ENCODE measurements around the gene PADI6. TPM values are rescaled to one million over a fixed set of nuclear protein-coding genes. Genes with fewer than 3 reads are reported as not detected.
A peak's percentile ranks its signal among the peaks of the same experiment; 100 is the strongest.

The PADI6 gene
- polyA plus RNA-seq, 1 of the 3 experiments (the other 2 are of a cell fraction): not detected

- H3K27ac ChIP-seq (ENCODE audit: low read depth in 2 of 2, low read length in 1 of 2): peak overlapping the region; percentile 69 to 83
- no peaks in the 10 kb centered on the region for H3K27me3 ChIP-seq (ENCODE audit: insufficient read depth)
- ChIA-PET CTCF (interaction anchor here (0.6 to 5.7 kb wide), 15 partner anchors 10 to 167 kb away, joined by 3 to 35 read pairs (median 5); no protein-coding TSS in a partner anchor), POLR2A (interaction anchor here (0.5 kb wide), 1 partner anchor 30 kb away, joined by 4 read pairs; no protein-coding TSS in a partner anchor)
- no peaks in the 10 kb centered on the region for H3K9me3 ChIP-seq
- H3K79me2 ChIP-seq (ENCODE audit: insufficient read depth): peaks cover 42% of the 10 kb centered on the region
- H2AFZ ChIP-seq (ENCODE audit: low read depth): peak overlapping the region; percentile 97
- H3K4me3 ChIP-seq (ENCODE audit: low read depth in 2 of 2, low read length in 1 of 2): peak overlapping the region; percentile 55 to 99
- TF ChIP-seq YY1 (IDR thresholded peaks at IDR 0.05; ENCODE audit: low read depth) (no peak), RCOR1 (IDR thresholded peaks at IDR 0.05; ENCODE audit: low read length) (no peak), ELF1 (IDR thresholded peaks at IDR 0.05) (no peak), EP300 (IDR thresholded peaks at IDR 0.05; ENCODE audit: borderline replicate concordance in 1 of 2, low read depth in 1 of 2, low read length in 1 of 2) (0 out of 4 replicates have a peak, but pooled peaks of 1 of the 2 experiments have one; percentile 3)
- H3K4me1 ChIP-seq (ENCODE audit: control insufficient read depth in 1 of 2, insufficient read depth in 2 of 2, low read depth in 1 of 2, low read length in 1 of 2): peaks cover 24 to 48% of the 10 kb centered on the region in 2 experiments
- H3F3A ChIP-seq (replicated peaks; ENCODE audit: insufficient read depth): peaks cover 34% of the 10 kb centered on the region
- peaks cover 17% of the 10 kb centered on the region for H4K20me1 ChIP-seq (ENCODE audit: insufficient read depth)
- H3K9ac ChIP-seq: peak overlapping the region; percentile 98
- 67% methylated on average over 18 of the region's 18 CpGs for WGBS (ENCODE audit: low lambda C conversion rate)
- peaks cover 3 to 6% of the 10 kb centered on the region in 2 experiments for H3K36me3 ChIP-seq (replicated peaks in 1 of 2; ENCODE audit: control insufficient read depth in 1 of 2, insufficient read depth in 2 of 2, low read length in 1 of 2)
- DNase-seq: no peak
- H3K9me2 ChIP-seq: no peaks in the 10 kb centered on the region
- peak overlapping the region; percentile 96 for H3K4me2 ChIP-seq
These were observed 68.3 kb downstream of the PADI6 start for GRCh38 chr1:17440074-17440826.

GRCh38 chr1:17440827-17441168 lies 68.8 kb downstream of the PADI6 start:
- Histone ChIP-seq H3F3A (replicated peaks; ENCODE audit: insufficient read depth) (peaks cover 34% of the 10 kb centered on the region), H3K27ac (ENCODE audit: low read depth in 2 of 2, low read length in 1 of 2) (peak overlapping the region in 1 of 2 experiments; percentile 12; a peak in 1 of 4 replicates), H2AFZ (ENCODE audit: low read depth) (no peak overlapping the region), H3K4me2 (peak overlapping the region; percentile 96), H3K4me3 (ENCODE audit: low read depth in 2 of 2, low read length in 1 of 2) (peak overlapping the region; percentile 55 to 99; a peak in 3 of 4 replicates), H3K27me3 (ENCODE audit: insufficient read depth) (no peaks in the 10 kb centered on the region), H3K9me3 (no peaks in the 10 kb centered on the region), H3K79me2 (ENCODE audit: insufficient read depth) (peaks cover 36% of the 10 kb centered on the region), H3K36me3 (replicated peaks in 1 of 2; ENCODE audit: control insufficient read depth in 1 of 2, insufficient read depth in 2 of 2, low read length in 1 of 2) (peaks cover 3 to 6% of the 10 kb centered on the region in 2 experiments), H4K20me1 (ENCODE audit: insufficient read depth) (peaks cover 13% of the 10 kb centered on the region), H3K4me1 (ENCODE audit: control insufficient read depth in 1 of 2, insufficient read depth in 2 of 2, low read depth in 1 of 2, low read length in 1 of 2) (peaks cover 21 to 46% of the 10 kb centered on the region in 2 experiments), H3K9ac (no peak overlapping the region; the same call in 1 of the 2 replicates), H3K9me2 (no peaks in the 10 kb centered on the region)
- WGBS (ENCODE audit: low lambda C conversion rate): 94% methylated on average over 6 of the region's 6 CpGs
- ChIA-PET POLR2A (no interaction called here), CTCF (interaction anchor here (0.7 to 5.7 kb wide), 10 partner anchors 11 to 221 kb away, joined by 3 to 35 read pairs (median 5); no protein-coding TSS in a partner anchor)
- no peak for DNase-seq
- TF ChIP-seq TEAD4 (IDR thresholded peaks at IDR 0.05; ENCODE audit: borderline replicate concordance, insufficient read depth) (no peak), MAX (IDR thresholded peaks at IDR 0.05; ENCODE audit: low read depth) (no peak), SMC3 (IDR thresholded peaks at IDR 0.05; ENCODE audit: low read depth, low read length) (no peak), MEF2A (IDR thresholded peaks at IDR 0.05; ENCODE audit: borderline replicate concordance, low read depth) (no peak), RCOR1 (IDR thresholded peaks at IDR 0.05; ENCODE audit: low read length) (no peak), REST (IDR thresholded peaks at IDR 0.05; ENCODE audit: low read depth, low read length) (no peak), JUND (IDR thresholded peaks at IDR 0.05) (no peak), RAD21 (IDR thresholded peaks at IDR 0.05; ENCODE audit: low read length) (no peak), GABPA (IDR thresholded peaks at IDR 0.05; ENCODE audit: low read depth) (no peak), SIN3A (IDR thresholded peaks at IDR 0.05; ENCODE audit: borderline replicate concordance, low read depth, low read length) (no peak), MXI1 (IDR thresholded peaks at IDR 0.05; ENCODE audit: low read depth, low read length) (no peak), PBX3 (IDR thresholded peaks at IDR 0.05) (no peak), POLR2AphosphoS5 (IDR thresholded peaks at IDR 0.05; ENCODE audit: low read depth, low read length) (no peak), ELF1 (IDR thresholded peaks at IDR 0.05) (no peak), CHD2 (IDR thresholded peaks at IDR 0.05; ENCODE audit: low read length, partially characterized antibody) (no peak), CTCF (IDR thresholded peaks at IDR 0.05) (no peak)
